ENCODE measurements around the gene SPAG8.

Gene SPAG8

DNA sequence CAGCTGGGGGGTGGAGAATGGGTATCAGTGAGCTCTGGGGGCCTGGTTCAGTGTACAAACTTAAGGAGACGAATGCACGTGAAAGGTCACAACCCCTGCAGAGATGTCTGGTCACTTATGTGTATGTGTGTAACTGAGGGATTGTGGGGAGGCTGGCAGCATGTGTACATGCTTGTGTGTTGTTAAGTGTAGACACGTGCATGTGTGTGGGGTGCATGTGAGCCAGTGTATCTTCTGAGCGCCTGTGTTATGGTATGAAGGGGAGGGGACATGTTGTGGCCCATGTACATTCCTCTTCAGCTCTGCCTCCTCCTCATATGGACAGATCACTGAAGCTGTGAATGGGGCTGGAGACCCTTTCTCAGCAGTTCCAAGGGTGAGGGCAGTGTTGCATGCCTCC, 19.0 kb upstream of the SPAG8 start:
- Histone ChIP-seq H3K27me3 (ENCODE audit: insufficient read depth, low read depth) (no peaks in the 10 kb centered on the region), H3K27ac (no peak overlapping the region), H3K79me2 (ENCODE audit: insufficient read depth, low read depth) (no peaks in the 10 kb centered on the region), H3K4me3 (IDR thresholded peaks at IDR 0.05; ENCODE audit: insufficient read depth, low read depth, low read length) (no peak overlapping the region), H3K36me3 (ENCODE audit: insufficient read depth) (no peaks in the 10 kb centered on the region), H4K20me1 (ENCODE audit: insufficient read depth) (no peaks in the 10 kb centered on the region), H3K4me1 (ENCODE audit: low read depth, poor library complexity, severe bottlenecking) (peaks cover 48% of the 10 kb centered on the region), H3K4me2 (no peak overlapping the region), H3K9ac (no peak overlapping the region), H2AFZ (ENCODE audit: low read depth) (no peak overlapping the region)
- TF ChIP-seq, protein P1, sequence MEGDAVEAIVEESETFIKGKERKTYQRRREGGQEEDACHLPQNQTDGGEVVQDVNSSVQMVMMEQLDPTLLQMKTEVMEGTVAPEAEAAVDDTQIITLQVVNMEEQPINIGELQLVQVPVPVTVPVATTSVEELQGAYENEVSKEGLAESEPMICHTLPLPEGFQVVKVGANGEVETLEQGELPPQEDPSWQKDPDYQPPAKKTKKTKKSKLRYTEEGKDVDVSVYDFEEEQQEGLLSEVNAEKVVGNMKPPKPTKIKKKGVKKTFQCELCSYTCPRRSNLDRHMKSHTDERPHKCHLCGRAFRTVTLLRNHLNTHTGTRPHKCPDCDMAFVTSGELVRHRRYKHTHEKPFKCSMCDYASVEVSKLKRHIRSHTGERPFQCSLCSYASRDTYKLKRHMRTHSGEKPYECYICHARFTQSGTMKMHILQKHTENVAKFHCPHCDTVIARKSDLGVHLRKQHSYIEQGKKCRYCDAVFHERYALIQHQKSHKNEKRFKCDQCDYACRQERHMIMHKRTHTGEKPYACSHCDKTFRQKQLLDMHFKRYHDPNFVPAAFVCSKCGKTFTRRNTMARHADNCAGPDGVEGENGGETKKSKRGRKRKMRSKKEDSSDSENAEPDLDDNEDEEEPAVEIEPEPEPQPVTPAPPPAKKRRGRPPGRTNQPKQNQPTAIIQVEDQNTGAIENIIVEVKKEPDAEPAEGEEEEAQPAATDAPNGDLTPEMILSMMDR (conservative IDR thresholded peaks at IDR 0.05; ENCODE audit: low read depth, low read length): no peak

DNA sequence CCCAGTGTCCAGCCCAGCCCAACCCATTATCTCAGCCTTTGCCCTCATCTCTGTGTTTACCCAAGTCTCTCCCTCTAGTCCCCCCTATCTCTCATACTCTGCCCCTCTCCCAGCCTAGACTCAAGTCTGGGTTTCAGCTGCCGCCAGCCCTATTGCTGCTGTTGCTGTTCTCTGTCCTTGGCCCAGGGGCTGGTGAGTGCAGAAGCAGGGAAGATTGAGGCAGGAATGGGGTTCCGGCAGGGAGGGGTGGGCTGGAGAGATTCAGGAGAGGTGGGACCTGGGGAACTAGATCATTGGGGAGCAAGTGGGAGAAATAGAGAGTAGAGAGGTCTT, 17.7 kb upstream of the SPAG8 start:
- Histone ChIP-seq H3K36me3 (ENCODE audit: insufficient read depth) (no peaks in the 10 kb centered on the region), H4K20me1 (ENCODE audit: insufficient read depth) (no peaks in the 10 kb centered on the region), H3K9ac (peak overlapping the region; percentile 29; the same call in 1 of the 2 replicates), H3K4me1 (ENCODE audit: low read depth, poor library complexity, severe bottlenecking) (peaks cover 35% of the 10 kb centered on the region), H2AFZ (ENCODE audit: low read depth) (peak overlapping the region; percentile 93), H3K27me3 (ENCODE audit: insufficient read depth, low read depth) (no peaks in the 10 kb centered on the region), H3K4me2 (peak overlapping the region; percentile 67), H3K79me2 (ENCODE audit: insufficient read depth, low read depth) (no peaks in the 10 kb centered on the region), H3K27ac (no peak overlapping the region), H3K4me3 (IDR thresholded peaks at IDR 0.05; ENCODE audit: insufficient read depth, low read depth, low read length) (no peak overlapping the region)
- TF ChIP-seq, protein P1 (conservative IDR thresholded peaks at IDR 0.05; ENCODE audit: low read depth, low read length): no peak

DNA sequence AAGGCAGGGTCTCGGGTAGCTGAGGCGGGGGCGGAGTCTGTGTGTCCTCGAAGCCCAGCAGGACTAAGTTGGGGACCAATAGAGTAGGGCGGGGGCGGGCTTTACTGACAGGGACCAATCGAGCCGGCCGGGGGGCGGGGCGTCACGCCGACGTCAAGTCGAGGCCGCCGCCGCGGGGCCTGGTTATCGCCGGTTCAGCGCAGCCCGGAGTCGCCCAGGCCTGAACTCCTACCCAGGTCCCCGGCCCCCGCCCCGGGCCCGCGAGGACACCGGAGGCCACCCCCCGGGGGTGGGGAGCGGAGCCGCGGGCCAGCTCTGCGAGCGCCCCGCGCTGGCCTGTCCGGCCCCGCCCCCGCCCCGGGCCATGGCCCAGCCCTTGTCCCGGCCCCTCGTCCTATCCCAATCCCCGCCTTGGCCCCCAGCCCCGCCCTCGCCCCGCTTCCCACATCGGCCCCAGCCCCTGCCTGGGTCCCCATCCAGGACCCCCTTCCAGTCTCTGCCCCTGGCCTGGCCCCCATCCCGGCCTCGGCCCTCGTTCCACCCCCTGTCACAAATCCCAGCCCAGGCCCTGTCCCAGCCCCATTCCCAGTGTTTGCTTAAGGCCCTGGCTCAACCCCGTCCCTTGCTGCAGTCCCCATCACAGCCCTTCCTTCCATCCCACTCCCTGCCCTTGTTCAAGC, 17.2 kb upstream of the SPAG8 start, which contains the start of gene TMEM8B:
Gene TMEM8B (plus strand): TSS at position 145 of the 680 bp plus-strand sequence. CDS start 220 bp downstream, at position 365.
- peak within 1 kb of the TSS; percentile 74 for H3K4me2 ChIP-seq
- H3K36me3 ChIP-seq (ENCODE audit: insufficient read depth): no peaks in the 10 kb centered on the region
- no peak within 1 kb of the TSS for H3K27ac ChIP-seq
- peak within 1 kb of the TSS; percentile 29; the same call in 1 of the 2 replicates for H3K9ac ChIP-seq
- H3K27me3 ChIP-seq (ENCODE audit: insufficient read depth, low read depth): no peaks in the 10 kb centered on the region
- no peak within 1 kb of the TSS for H3K4me3 ChIP-seq (IDR thresholded peaks at IDR 0.05; ENCODE audit: insufficient read depth, low read depth, low read length)
- no peaks in the 10 kb centered on the region for H3K79me2 ChIP-seq (ENCODE audit: insufficient read depth, low read depth)
- H3K4me1 ChIP-seq (ENCODE audit: low read depth, poor library complexity, severe bottlenecking): peaks cover 29% of the 10 kb centered on the region
- TF ChIP-seq, protein P1 (conservative IDR thresholded peaks at IDR 0.05; ENCODE audit: low read depth, low read length): no peak
- no peaks in the 10 kb centered on the region for H4K20me1 ChIP-seq (ENCODE audit: insufficient read depth)
- peak within 1 kb of the TSS; percentile 93 for H2AFZ ChIP-seq (ENCODE audit: low read depth)

DNA sequence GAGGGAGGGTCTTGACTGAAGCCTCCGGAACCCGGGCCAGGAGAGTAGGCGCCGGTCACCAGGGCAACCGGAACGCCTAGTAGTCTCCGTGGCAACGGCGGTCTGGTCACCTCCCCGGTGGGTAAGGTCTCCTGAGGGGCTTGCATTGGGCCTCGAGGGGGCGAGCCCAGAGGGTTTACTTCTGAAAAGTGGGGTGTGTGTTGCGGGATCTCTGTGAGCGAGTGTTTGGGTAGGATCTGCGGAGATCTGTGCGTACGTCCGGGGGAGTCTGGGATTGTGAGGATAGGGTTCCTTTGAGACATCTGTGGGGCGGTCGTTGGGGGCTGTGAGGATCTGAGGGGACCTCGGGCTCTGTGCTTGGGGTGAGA, 16.6 kb upstream of the SPAG8 start, which contains the start of gene FAM221B:
Gene FAM221B (minus strand): TSS at position 17 of the 368 bp plus-strand sequence. CDS start 2,571 bp downstream, outside the sequence.
- Histone ChIP-seq H3K4me2 (peak within 1 kb of the TSS; percentile 74), H3K27ac (no peak within 1 kb of the TSS), H3K9ac (peak within 1 kb of the TSS; percentile 29; the same call in 1 of the 2 replicates), H4K20me1 (ENCODE audit: insufficient read depth) (no peaks in the 10 kb centered on the region), H3K4me3 (IDR thresholded peaks at IDR 0.05; ENCODE audit: insufficient read depth, low read depth, low read length) (no peak within 1 kb of the TSS), H3K4me1 (ENCODE audit: low read depth, poor library complexity, severe bottlenecking) (peaks cover 24% of the 10 kb centered on the region), H3K79me2 (ENCODE audit: insufficient read depth, low read depth) (no peaks in the 10 kb centered on the region), H3K36me3 (ENCODE audit: insufficient read depth) (no peaks in the 10 kb centered on the region), H2AFZ (ENCODE audit: low read depth) (peak within 1 kb of the TSS; percentile 93), H3K27me3 (ENCODE audit: insufficient read depth, low read depth) (no peaks in the 10 kb centered on the region)
- TF ChIP-seq, protein P1 (conservative IDR thresholded peaks at IDR 0.05; ENCODE audit: low read depth, low read length): no peak

Data from KMS-11 (cell line).